ENCODE results near the gene MB21D2.

GRCh38 chr3:192850451-192850981 lies 67.1 kb downstream of the MB21D2 start:
- TF ChIP-seq CTCF (IDR thresholded peaks at IDR 0.05) (no peak), POLR2AphosphoS5 (IDR thresholded peaks at IDR 0.05) (no peak), POLR2A (IDR thresholded peaks at IDR 0.05) (no peak), EP300 (IDR thresholded peaks at IDR 0.05) (no peak)
